Uterus (tissue), 4 donors: Measurements from ENCODE around the gene SAE1. TPM values are rescaled to one million over a fixed set of nuclear protein-coding genes. Genes with fewer than 3 reads are reported as not detected.

ENCODE experiments used
- DNase-seq, 2 donors: peaks; one replicate each; pipeline ENCODE4 v3.0.0-alpha.2; 2019 to 2020
- H3K27ac ChIP-seq, 2 donors: fragments of 200-600 bp; sonication (generic); 1 replicate in 1 of 2; 2 replicates in 1 of 2; pipeline ENCODE4 v1.5.1; 2016 to 2018
- H3K27me3 ChIP-seq, 2 donors: fragments of 200-600 bp; sonication (generic); one replicate each; pipeline ENCODE4 v1.5.1; 2018 to 2019; ENCODE audit warnings: control low read depth in 1 of 2
- H3K36me3 ChIP-seq, 2 donors: fragments of 200-600 bp; sonication (generic); one replicate each; pipeline ENCODE4 v1.5.1; 2019; ENCODE audit warnings: control low read depth in 1 of 2
- H3K4me1 ChIP-seq, 2 donors: fragments of 200-600 bp; sonication (generic); one replicate each; pipeline ENCODE4 v1.5.1; 2018 to 2019; ENCODE audit warnings: control low read depth in 1 of 2
- H3K4me3 ChIP-seq, 2 donors: fragments of 200-600 bp; sonication (generic); 1 replicate in 1 of 2; 2 replicates in 1 of 2; pipeline ENCODE4 v1.5.1; 2018 to 2019; ENCODE audit warnings: mild to moderate bottlenecking in 1 of 2
- H3K9me3 ChIP-seq, 2 donors: fragments of 200-600 bp; sonication (generic); one replicate each; pipeline ENCODE4 v1.5.1; 2019; ENCODE audit warnings: control low read depth in 1 of 2
- POLR2A ChIP-seq, 2 donors: fragments of 450-650 bp; IDR thresholded peaks; one replicate each; pipeline ENCODE4 v1.6.1; 2016; ENCODE audit warnings: antibody characterized with exemption in 2 of 2, mild to moderate bottlenecking in 1 of 2, moderate library complexity in 1 of 2
- intact Hi-C: fragments of 100-400 bp; cut with DNase I; formaldehyde crosslinking; loops from one replicate; pipeline ENCODE4 v1.15.1; 2023; ENCODE audit warnings: low total_unique reads
- total RNA-seq, 4 donors: library from RNA; depleted of rRNA in 3 of 4; stranded (reverse); fragments of >200 nt in 3 of 4; gene quantifications; one replicate each; pipeline versions ENCODE4 v1.1.0 to v1.2.4, GENCODE V29; 2014 to 2023
- TF ChIP-seq, protein P1 (sequence below), 4 experiments: fragments of 200-600 bp in 2 of 4; fragments of 450-650 bp in 2 of 4; sonication (generic) in 2 of 4; IDR thresholded peaks; one replicate each; pipeline ENCODE4 v1.5.1; 2016 to 2019; ENCODE audit warnings: antibody characterized with exemption in 4 of 4, mild to moderate bottlenecking in 2 of 4, moderate library complexity in 1 of 4
- donor health status: DM: yes; HTN: yes; CAD: no.

The SAE1 gene
- total RNA-seq, 4 donors from 2014 or later = 17.6 to 144 (median 45.6) TPM

DNA sequence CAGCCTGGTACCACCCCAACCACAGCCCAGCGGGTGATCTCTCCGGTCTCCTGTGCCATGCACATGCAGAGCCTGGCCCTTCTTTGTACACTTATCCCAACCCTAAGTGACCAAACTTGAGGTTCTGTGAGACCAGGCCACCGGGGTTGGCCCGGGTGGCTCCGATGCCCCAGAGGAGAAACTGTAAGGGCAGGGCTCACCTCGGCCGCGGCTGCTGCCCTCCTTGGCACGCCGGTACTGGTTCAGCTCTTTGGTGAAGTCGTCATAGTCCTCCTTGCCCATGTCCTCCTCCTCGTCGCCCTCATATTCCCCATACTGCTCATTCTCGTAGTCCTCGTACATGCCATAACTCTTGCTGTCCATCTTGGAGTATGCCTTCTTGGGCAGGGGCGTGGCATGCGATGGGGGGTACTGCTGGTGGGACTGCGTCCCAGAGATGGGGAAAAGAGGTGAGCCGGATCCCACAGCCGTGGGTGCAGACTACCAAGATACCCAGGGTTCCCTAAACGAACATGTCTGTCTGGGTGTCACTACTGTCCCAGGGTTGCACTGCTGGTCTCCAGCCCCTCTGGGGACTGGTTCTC lies 40.8 kb upstream of the SAE1 start:
- Histone ChIP-seq H3K9me3 (no peaks in the 10 kb centered on the region), H3K27ac (no peak overlapping the region), H3K4me3 (no peak overlapping the region), H3K36me3 (no peaks in the 10 kb centered on the region), H3K27me3 (no peaks in the 10 kb centered on the region), H3K4me1 (no peaks in the 10 kb centered on the region)
- intact Hi-C loops = no loop called here
- no peak for DNase-seq
- TF ChIP-seq, protein P1, sequence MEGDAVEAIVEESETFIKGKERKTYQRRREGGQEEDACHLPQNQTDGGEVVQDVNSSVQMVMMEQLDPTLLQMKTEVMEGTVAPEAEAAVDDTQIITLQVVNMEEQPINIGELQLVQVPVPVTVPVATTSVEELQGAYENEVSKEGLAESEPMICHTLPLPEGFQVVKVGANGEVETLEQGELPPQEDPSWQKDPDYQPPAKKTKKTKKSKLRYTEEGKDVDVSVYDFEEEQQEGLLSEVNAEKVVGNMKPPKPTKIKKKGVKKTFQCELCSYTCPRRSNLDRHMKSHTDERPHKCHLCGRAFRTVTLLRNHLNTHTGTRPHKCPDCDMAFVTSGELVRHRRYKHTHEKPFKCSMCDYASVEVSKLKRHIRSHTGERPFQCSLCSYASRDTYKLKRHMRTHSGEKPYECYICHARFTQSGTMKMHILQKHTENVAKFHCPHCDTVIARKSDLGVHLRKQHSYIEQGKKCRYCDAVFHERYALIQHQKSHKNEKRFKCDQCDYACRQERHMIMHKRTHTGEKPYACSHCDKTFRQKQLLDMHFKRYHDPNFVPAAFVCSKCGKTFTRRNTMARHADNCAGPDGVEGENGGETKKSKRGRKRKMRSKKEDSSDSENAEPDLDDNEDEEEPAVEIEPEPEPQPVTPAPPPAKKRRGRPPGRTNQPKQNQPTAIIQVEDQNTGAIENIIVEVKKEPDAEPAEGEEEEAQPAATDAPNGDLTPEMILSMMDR (IDR thresholded peaks at IDR 0.05) = no peak
- TF ChIP-seq POLR2A (IDR thresholded peaks at IDR 0.05) = no peak

DNA sequence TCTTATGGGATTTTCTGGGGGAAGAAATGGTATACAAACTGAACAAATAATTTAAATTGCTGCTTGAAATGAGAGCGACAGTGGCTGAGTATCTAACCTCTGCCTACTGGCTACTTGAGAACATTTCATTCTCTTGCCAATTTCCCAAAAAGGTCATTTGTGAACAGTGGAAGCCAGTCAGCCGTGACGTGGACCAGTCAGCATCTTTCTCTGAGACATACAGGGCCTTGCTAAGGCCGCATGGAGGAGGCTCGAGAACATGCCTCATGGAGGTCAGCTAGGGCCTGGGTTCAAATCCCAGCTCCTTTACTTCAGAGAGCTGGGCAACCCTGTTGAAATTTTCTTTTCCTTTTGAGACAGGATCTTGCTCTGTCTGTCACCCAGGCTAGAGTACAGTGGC lies 37.4 kb upstream of the SAE1 start:
- no peaks in the 10 kb centered on the region for H3K27me3 ChIP-seq
- peaks cover 0 to 8% of the 10 kb centered on the region in 2 donors for H3K4me1 ChIP-seq
- H3K36me3 ChIP-seq = no peaks in the 10 kb centered on the region
- H3K4me3 ChIP-seq = no peak overlapping the region
- H3K27ac ChIP-seq = no peak overlapping the region
- H3K9me3 ChIP-seq = no peaks in the 10 kb centered on the region
- TF ChIP-seq, protein P1 (IDR thresholded peaks at IDR 0.05) = no peak
- no peak for TF ChIP-seq POLR2A (IDR thresholded peaks at IDR 0.05)
- intact Hi-C loops = no loop called here
- DNase-seq = no peak

DNA sequence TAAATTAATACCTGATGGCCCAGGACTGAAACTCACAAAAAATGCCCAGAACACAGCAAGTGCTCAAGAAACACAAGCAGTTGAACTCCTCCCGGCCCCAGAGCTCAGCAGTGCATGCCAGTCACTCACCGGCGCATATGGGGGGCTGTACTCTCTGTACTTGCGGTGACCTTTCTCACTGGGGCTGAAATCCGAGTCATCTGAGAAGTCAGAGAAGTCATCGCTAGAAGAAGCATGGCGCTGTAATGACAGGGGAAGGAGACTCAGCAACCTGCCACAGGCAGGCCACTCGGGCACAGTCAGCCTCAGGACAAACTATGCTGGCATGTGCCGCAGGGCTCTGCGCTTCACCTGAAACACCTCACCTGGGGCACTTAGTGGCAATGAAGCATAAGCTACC lies 36.8 kb upstream of the SAE1 start:
- Histone ChIP-seq H3K27me3 (no peaks in the 10 kb centered on the region), H3K36me3 (no peaks in the 10 kb centered on the region), H3K27ac (no peak overlapping the region), H3K9me3 (no peaks in the 10 kb centered on the region), H3K4me3 (no peak overlapping the region), H3K4me1 (peaks cover 0 to 9% of the 10 kb centered on the region in 2 donors)
- intact Hi-C loops = no loop called here
- DNase-seq = no peak
- TF ChIP-seq, protein P1 (IDR thresholded peaks at IDR 0.05) = no peak
- no peak for TF ChIP-seq POLR2A (IDR thresholded peaks at IDR 0.05)

DNA sequence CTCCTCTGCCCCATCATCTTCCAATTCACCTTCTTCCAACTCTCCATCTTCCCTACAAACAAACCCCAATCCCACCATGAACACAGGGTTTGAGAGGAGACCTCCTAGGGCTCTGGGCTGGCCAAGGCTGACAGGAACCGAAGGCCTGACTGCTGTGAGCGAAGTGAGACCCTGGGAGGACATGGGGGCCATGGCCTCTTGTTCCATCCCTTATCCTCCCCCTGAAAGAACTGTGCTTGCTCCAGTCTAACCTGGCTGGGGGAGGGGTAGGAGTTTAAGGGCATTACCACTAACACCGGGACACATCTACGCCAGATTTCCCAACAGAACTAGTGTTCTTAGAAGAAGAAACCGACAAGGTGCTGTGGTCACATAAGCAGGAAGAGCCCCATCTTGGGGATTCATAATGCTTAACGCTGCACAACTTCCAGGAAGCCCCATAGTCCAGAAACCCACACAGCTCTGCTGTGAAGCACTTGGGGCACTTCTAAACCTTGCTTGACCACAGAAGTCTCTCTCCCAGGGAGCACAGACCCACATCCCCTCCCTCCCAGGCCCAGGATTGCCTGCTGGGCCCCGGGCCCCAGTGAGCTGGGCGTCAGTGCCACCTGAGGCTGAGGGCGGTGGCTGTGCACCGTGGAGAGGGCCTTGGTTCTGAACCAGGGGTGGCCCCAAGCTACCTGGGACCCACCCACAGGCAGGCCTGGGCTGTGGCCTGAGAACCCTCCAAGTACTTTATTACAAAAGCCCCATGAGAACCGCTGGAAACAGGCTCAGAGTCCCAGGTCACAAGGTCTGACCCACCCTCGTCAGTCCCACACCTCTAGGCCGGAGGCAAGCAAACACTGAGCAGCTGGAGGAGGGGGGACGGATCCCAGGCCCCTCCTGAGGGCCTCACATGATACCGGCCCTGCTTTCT lies 35.8 kb upstream of the SAE1 start:
- Histone ChIP-seq H3K4me1 (peaks cover 0 to 9% of the 10 kb centered on the region in 2 donors), H3K27ac (peak overlapping the region; percentile 56 to 61), H3K36me3 (no peaks in the 10 kb centered on the region), H3K27me3 (no peaks in the 10 kb centered on the region), H3K4me3 (no peak overlapping the region), H3K9me3 (no peaks in the 10 kb centered on the region)
- TF ChIP-seq, protein P1 (IDR thresholded peaks at IDR 0.05) = no peak
- no peak for TF ChIP-seq POLR2A (IDR thresholded peaks at IDR 0.05)
- intact Hi-C loops = no loop called here
- DNase-seq = no peak

DNA sequence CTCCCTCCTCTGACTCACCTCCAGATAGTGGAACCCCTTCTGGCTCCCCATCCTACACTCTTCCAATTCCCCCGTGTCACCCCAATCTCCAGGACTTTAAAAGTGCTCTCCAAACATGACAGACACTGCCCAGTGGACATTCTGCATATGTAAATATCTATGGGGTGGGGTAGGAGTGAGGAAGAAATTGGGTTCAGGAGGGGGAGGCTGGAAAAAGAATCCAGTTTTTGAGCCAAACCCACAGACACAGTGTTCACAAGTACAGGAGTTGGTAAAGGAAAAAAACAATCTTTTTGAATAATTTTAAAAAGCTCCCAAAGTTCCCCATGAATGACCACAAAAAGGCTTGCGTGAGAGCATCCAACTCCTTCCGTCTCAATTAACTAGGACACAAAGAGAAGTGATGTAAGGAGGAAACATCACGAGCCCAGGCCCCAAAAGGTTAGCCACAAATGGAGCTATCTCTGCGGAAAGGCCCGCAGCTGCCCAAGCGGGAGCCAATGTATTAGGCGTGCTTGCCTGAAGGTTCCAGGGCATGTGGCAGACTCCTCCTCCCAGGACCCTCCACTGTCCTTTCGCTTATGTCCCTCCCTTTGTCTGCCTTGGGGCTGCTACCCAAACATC lies 35.0 kb upstream of the SAE1 start:
- intact Hi-C loops = no loop called here
- H3K36me3 ChIP-seq = no peaks in the 10 kb centered on the region
- H3K9me3 ChIP-seq = no peaks in the 10 kb centered on the region
- peaks cover 0 to 9% of the 10 kb centered on the region in 2 donors for H3K4me1 ChIP-seq
- H3K27me3 ChIP-seq = no peaks in the 10 kb centered on the region
- H3K4me3 ChIP-seq = no peak overlapping the region
- H3K27ac ChIP-seq = peak overlapping the region; percentile 56 to 61
- no peak for DNase-seq
- no peak for TF ChIP-seq POLR2A (IDR thresholded peaks at IDR 0.05)
- TF ChIP-seq, protein P1 (IDR thresholded peaks at IDR 0.05) = no peak
